Frontal cortex (tissue), 4 donors: ENCODE results near the gene HEPACAM. TPM values are rescaled to one million over a fixed set of nuclear protein-coding genes. Genes with fewer than 3 reads are reported as not detected.
A peak's percentile ranks its signal among the peaks of the same experiment; 100 is the strongest.
"Not testable (repeated sequence)": the region's sequence is repeated elsewhere in the genome, so short reads cannot be mapped to it uniquely, and the experiment has no call there.

Experiments used
- DNase-seq, 2 donors: peaks; one replicate each; pipeline ENCODE4 v3.0.0; 2012; ENCODE audit warnings: low spot score in 2 of 2
- FAIRE-seq: peaks from 2 replicates; lab custom pipeline; 2012; peaks lifted over from hg19 to GRCh38; lab: Jason Lieb, UNC
- total RNA-seq: library from RNA; depleted of rRNA; stranded (reverse); fragments of >200 nt; gene quantifications from one replicate; pipeline ENCODE4 v1.2.3, GENCODE V29; 2014
- donor health status: control.
- donor health status: control.
- donor health status: control.

Gene HEPACAM
- 6.9 TPM for total RNA-seq

- FAIRE-seq, result no peak
- no peak for DNase-seq
Measured at GRCh38 chr11:124935548-124936514, at the start of gene HEPACAM. Gene HEPACAM (minus strand): TSS chr11:124936047. CDS start chr11:124936006, 41 bp downstream.

GRCh38 chr11:124984512-124984854, 48.6 kb upstream of the HEPACAM start:
- no peak for DNase-seq
- no peak for FAIRE-seq

GRCh38 chr11:124983674-124984511, 48.0 kb upstream of the HEPACAM start:
- no peak for FAIRE-seq
- DNase-seq, result no peak

- FAIRE-seq (no peak), DNase-seq (no peak)
Measured at GRCh38 chr11:124982043-124982442, 46.2 kb upstream of the HEPACAM start.

- DNase-seq (no peak), FAIRE-seq (no peak)
Measured at GRCh38 chr11:124978316-124978715, 42.5 kb upstream of the HEPACAM start.

- DNase-seq (no peak), FAIRE-seq (no peak)
Measured at GRCh38 chr11:124977006-124977405, 41.2 kb upstream of the HEPACAM start.

- DNase-seq (no peak), FAIRE-seq (no peak)
Measured at GRCh38 chr11:124976531-124976930, 40.7 kb upstream of the HEPACAM start.

- DNase-seq, result no peak
- no peak for FAIRE-seq
Measured at GRCh38 chr11:124971810-124972209, 36.0 kb upstream of the HEPACAM start.

GRCh38 chr11:124970925-124971324, 35.1 kb upstream of the HEPACAM start:
- DNase-seq (no peak), FAIRE-seq (no peak)

GRCh38 chr11:124968197-124968596, 32.4 kb upstream of the HEPACAM start:
- DNase-seq, FAIRE-seq: not testable (repeated sequence)

- DNase-seq (peak; percentile 34 to 59), FAIRE-seq (peak; percentile 94)
Measured at GRCh38 chr11:124961972-124962609, 26.2 kb upstream of the HEPACAM start.

GRCh38 chr11:124955035-124955434, 19.2 kb upstream of the HEPACAM start:
- no peak for FAIRE-seq
- DNase-seq, result no peak

- FAIRE-seq (no peak), DNase-seq (no peak)
Measured at GRCh38 chr11:124954590-124954955, 18.7 kb upstream of the HEPACAM start.

- DNase-seq (peak; percentile 70 to 87), FAIRE-seq (peak; percentile 96)
Measured at GRCh38 chr11:124953753-124954589, 18.1 kb upstream of the HEPACAM start, which contains the start of gene CCDC15. Gene CCDC15 (plus strand): TSS chr11:124954202. CDS start chr11:124954733, 531 bp downstream.

- no peak for DNase-seq
- FAIRE-seq, result no peak
Measured at GRCh38 chr11:124951341-124951740, 15.5 kb upstream of the HEPACAM start.

GRCh38 chr11:124950601-124951330, 14.9 kb upstream of the HEPACAM start:
- DNase-seq, result no peak
- no peak for FAIRE-seq

GRCh38 chr11:124946735-124947141, 10.9 kb upstream of the HEPACAM start:
- FAIRE-seq (peak; percentile 36), DNase-seq (no peak)

GRCh38 chr11:124945826-124946225, 10.0 kb upstream of the HEPACAM start:
- FAIRE-seq, result no peak
- no peak for DNase-seq

- no peak for FAIRE-seq
- no peak for DNase-seq
Measured at GRCh38 chr11:124944565-124944964, 8.7 kb upstream of the HEPACAM start.
